ENCODE data around the gene NT5C1B.

The NT5C1B gene

GRCh38 chr2:18620867-18621632, 31.7 kb upstream of the NT5C1B start:
- Histone ChIP-seq H3K4me3 (no peak overlapping the region), H3K4me2 (no peak overlapping the region), H4K20me1 (no peaks in the 10 kb centered on the region), H3K36me3 (no peaks in the 10 kb centered on the region), H3K4me1 (no peaks in the 10 kb centered on the region), H3K27me3 (no peaks in the 10 kb centered on the region), H3K9me3 (replicated peaks in 1 of 11) (peaks cover 0 to 7% (median 4%) of the 10 kb centered on the region in 11 experiments; a peak in 5 of 22 replicates), H3K9ac (no peak overlapping the region), H3K27ac (no peak overlapping the region)
- TF ChIP-seq Cebpa-rat (IDR thresholded peaks at IDR 0.05): no peak

DNA sequence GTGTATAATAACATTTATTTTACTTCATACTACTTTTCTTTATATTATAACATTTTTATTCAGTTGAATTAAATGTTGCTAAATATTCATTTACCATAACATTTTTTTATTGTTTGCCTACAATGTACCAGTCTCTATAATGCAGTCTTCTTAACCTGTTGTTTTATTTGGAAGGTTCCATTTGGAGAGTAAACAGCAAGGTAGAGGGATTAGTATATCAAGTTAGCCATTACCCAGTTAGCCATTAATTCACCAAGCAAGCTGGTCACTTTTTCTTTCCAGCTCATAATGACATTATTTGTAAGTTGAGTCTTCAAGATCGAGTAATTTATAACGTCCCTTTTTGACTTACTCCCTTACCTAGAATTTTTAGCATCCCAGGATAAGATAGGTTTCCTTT, 29.7 kb upstream of the NT5C1B start:
- H3K36me3 ChIP-seq: no peaks in the 10 kb centered on the region
- H3K4me1 ChIP-seq: no peaks in the 10 kb centered on the region
- no peaks in the 10 kb centered on the region for H3K27me3 ChIP-seq
- no peak for TF ChIP-seq Cebpa-rat (IDR thresholded peaks at IDR 0.05)
- no peak overlapping the region for H3K27ac ChIP-seq
- H3K4me3 ChIP-seq: no peak overlapping the region
- no peak overlapping the region for H3K9ac ChIP-seq
- no peak overlapping the region for H3K4me2 ChIP-seq
- no peaks in the 10 kb centered on the region for H4K20me1 ChIP-seq
- peaks cover 0 to 7% (median 4%) of the 10 kb centered on the region in 11 experiments; a peak in 5 of 22 replicates for H3K9me3 ChIP-seq (replicated peaks in 1 of 11)

- H3K27me3 ChIP-seq: no peaks in the 10 kb centered on the region
- H3K4me3 ChIP-seq: no peak overlapping the region
- no peak for TF ChIP-seq Cebpa-rat (IDR thresholded peaks at IDR 0.05)
- no peaks in the 10 kb centered on the region for H3K36me3 ChIP-seq
- peaks cover 0 to 7% (median 4%) of the 10 kb centered on the region in 11 experiments; a peak in 5 of 22 replicates for H3K9me3 ChIP-seq (replicated peaks in 1 of 11)
- H4K20me1 ChIP-seq: no peaks in the 10 kb centered on the region
- no peak overlapping the region for H3K4me2 ChIP-seq
- no peaks in the 10 kb centered on the region for H3K4me1 ChIP-seq
- no peak overlapping the region for H3K9ac ChIP-seq
- no peak overlapping the region for H3K27ac ChIP-seq
Measured at GRCh38 chr2:18614041-18614440, 24.7 kb upstream of the NT5C1B start.

DNA sequence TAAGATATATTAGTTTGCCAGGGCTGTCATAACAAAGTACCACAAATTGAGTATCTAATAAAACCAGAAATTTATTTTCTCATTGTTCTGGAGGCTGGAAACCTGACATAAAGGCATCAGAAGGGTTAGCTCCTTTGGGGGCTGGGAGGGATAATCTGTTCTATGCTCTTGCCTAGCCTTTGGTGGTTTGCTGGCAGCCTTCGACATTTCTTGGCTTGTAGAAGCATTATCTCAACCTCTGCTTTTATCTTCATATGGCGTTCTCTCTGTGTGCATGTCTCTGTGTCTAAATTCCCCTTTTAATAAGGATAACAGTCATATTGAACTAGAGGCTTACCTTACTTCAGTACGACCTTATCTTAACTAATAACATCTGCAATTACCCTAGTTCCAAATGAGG, 22.8 kb upstream of the NT5C1B start:
- no peaks in the 10 kb centered on the region for H3K4me1 ChIP-seq
- TF ChIP-seq Cebpa-rat (IDR thresholded peaks at IDR 0.05): no peak
- H3K27me3 ChIP-seq: no peaks in the 10 kb centered on the region
- no peaks in the 10 kb centered on the region for H4K20me1 ChIP-seq
- H3K4me3 ChIP-seq: no peak overlapping the region
- H3K27ac ChIP-seq: no peak overlapping the region
- no peak overlapping the region for H3K4me2 ChIP-seq
- H3K36me3 ChIP-seq: no peaks in the 10 kb centered on the region
- no peak overlapping the region for H3K9ac ChIP-seq
- no peaks in the 10 kb centered on the region for H3K9me3 ChIP-seq (replicated peaks in 1 of 11)

GRCh38 chr2:18611604-18612003, 22.2 kb upstream of the NT5C1B start:
- no peaks in the 10 kb centered on the region for H3K9me3 ChIP-seq (replicated peaks in 1 of 11)
- no peaks in the 10 kb centered on the region for H4K20me1 ChIP-seq
- H3K4me1 ChIP-seq: no peaks in the 10 kb centered on the region
- no peaks in the 10 kb centered on the region for H3K36me3 ChIP-seq
- H3K9ac ChIP-seq: no peak overlapping the region
- no peak for TF ChIP-seq Cebpa-rat (IDR thresholded peaks at IDR 0.05)
- no peaks in the 10 kb centered on the region for H3K27me3 ChIP-seq
- no peak overlapping the region for H3K27ac ChIP-seq
- no peak overlapping the region for H3K4me2 ChIP-seq
- H3K4me3 ChIP-seq: no peak overlapping the region

GRCh38 chr2:18611184-18611583, 21.8 kb upstream of the NT5C1B start:
- no peak overlapping the region for H3K4me2 ChIP-seq
- no peaks in the 10 kb centered on the region for H3K9me3 ChIP-seq (replicated peaks in 1 of 11)
- no peak overlapping the region for H3K27ac ChIP-seq
- no peak overlapping the region for H3K9ac ChIP-seq
- no peak for TF ChIP-seq Cebpa-rat (IDR thresholded peaks at IDR 0.05)
- no peaks in the 10 kb centered on the region for H3K4me1 ChIP-seq
- no peaks in the 10 kb centered on the region for H3K36me3 ChIP-seq
- H4K20me1 ChIP-seq: no peaks in the 10 kb centered on the region
- H3K27me3 ChIP-seq: no peaks in the 10 kb centered on the region
- no peak overlapping the region for H3K4me3 ChIP-seq

DNA sequence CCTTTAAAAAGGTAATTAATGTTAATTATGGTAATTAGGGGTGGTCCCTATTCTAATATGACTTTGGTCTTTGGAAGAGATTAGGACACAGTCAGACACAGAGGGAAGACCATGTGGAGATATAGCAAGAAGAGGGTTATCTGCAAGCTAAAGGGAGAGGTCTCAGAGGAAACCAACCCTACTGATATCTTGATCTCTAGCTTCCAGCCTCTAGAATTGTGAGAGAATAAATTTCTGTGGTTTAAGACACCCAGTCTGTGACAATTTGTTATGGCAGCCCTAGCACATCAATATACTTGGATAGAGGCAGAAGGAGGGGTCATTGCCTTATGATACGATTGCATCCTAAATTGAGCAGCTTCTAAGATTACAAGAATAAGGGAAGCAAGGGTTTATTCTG, 21.3 kb upstream of the NT5C1B start:
- H3K27me3 ChIP-seq: no peaks in the 10 kb centered on the region
- TF ChIP-seq Cebpa-rat (IDR thresholded peaks at IDR 0.05): no peak
- H3K4me1 ChIP-seq: no peaks in the 10 kb centered on the region
- no peaks in the 10 kb centered on the region for H4K20me1 ChIP-seq
- no peak overlapping the region for H3K4me3 ChIP-seq
- no peak overlapping the region for H3K9ac ChIP-seq
- H3K36me3 ChIP-seq: no peaks in the 10 kb centered on the region
- no peaks in the 10 kb centered on the region for H3K9me3 ChIP-seq (replicated peaks in 1 of 11)
- H3K27ac ChIP-seq: no peak overlapping the region
- no peak overlapping the region for H3K4me2 ChIP-seq

- H3K4me3 ChIP-seq: no peak overlapping the region
- no peak for TF ChIP-seq Cebpa-rat (IDR thresholded peaks at IDR 0.05)
- no peak overlapping the region for H3K27ac ChIP-seq
- no peak overlapping the region for H3K4me2 ChIP-seq
- H3K27me3 ChIP-seq: no peaks in the 10 kb centered on the region
- H3K36me3 ChIP-seq: no peaks in the 10 kb centered on the region
- H4K20me1 ChIP-seq: no peaks in the 10 kb centered on the region
- H3K9me3 ChIP-seq (replicated peaks in 1 of 11): no peaks in the 10 kb centered on the region
- no peak overlapping the region for H3K9ac ChIP-seq
- H3K4me1 ChIP-seq: no peaks in the 10 kb centered on the region
Measured at GRCh38 chr2:18610090-18610489, 20.7 kb upstream of the NT5C1B start.

DNA sequence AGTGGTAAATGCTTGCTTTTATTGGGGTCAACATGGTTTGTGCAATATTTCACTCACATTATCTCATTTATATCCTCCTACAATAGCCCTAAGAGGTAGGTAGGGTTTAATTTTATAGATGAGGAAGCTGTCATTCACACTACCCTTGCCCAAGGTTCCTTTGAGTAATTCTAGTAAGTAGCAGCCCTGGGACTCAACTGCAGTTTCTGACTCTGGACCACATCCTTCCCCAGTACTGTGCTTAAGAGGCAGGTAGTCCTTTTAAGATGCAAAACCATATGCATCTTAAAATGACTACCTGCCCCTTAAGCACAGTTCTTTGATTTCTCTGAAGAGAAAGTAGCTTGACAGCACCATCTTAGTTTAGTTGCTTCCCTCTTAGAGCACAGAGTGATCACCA, 15.7 kb upstream of the NT5C1B start:
- Histone ChIP-seq H3K27ac (no peak overlapping the region), H3K9ac (no peak overlapping the region), H3K4me1 (peaks cover under 1 to 4% (median 2%) of the 10 kb centered on the region in 10 experiments; a peak in 17 of 20 replicates), H3K4me3 (no peak overlapping the region), H3K36me3 (no peaks in the 10 kb centered on the region), H4K20me1 (no peaks in the 10 kb centered on the region), H3K9me3 (replicated peaks in 1 of 11) (no peaks in the 10 kb centered on the region), H3K27me3 (no peaks in the 10 kb centered on the region), H3K4me2 (no peak overlapping the region)
- no peak for TF ChIP-seq Cebpa-rat (IDR thresholded peaks at IDR 0.05)

- Histone ChIP-seq H3K27me3 (no peaks in the 10 kb centered on the region), H3K4me1 (peaks cover 5 to 10% (median 8%) of the 10 kb centered on the region in 10 experiments; a peak in 19 of 20 replicates), H3K36me3 (no peaks in the 10 kb centered on the region), H3K27ac (no peak overlapping the region), H4K20me1 (no peaks in the 10 kb centered on the region), H3K4me3 (no peak overlapping the region), H3K9me3 (replicated peaks in 1 of 11) (no peaks in the 10 kb centered on the region), H3K4me2 (no peak overlapping the region), H3K9ac (no peak overlapping the region)
- no peak for TF ChIP-seq Cebpa-rat (IDR thresholded peaks at IDR 0.05)
Measured at GRCh38 chr2:18604531-18604885, 15.1 kb upstream of the NT5C1B start.

Measured in BLaER1 treated with 17β-estradiol and CSF1 and Interleukin-3, amounts not matched to agents 10 nM and 100 nM (cell line).